GM08714 (cell line): Measurements from ENCODE around the gene CNTNAP2.

ENCODE experiments used
- H3K4me3 ChIP-seq: fragments of 200-500 bp; sonication (Bioruptor generic); 2 replicates; pipeline ENCODE4 v1.5.1; 2014; ENCODE audit warnings: mild to moderate bottlenecking, low read length, inconsistent platforms
- ZNF274 ChIP-seq: IDR thresholded peaks from 2 replicates; pipeline ENCODE4 v1.6.1; 2012; ENCODE audit warnings: mild to moderate bottlenecking, low read depth, low read length

The CNTNAP2 gene

GRCh38 chr7:147510201-147510542 is 1393.6 kb downstream of the CNTNAP2 start:
- TF ChIP-seq ZNF274 = no peak
- no peak overlapping the region for H3K4me3 ChIP-seq

DNA sequence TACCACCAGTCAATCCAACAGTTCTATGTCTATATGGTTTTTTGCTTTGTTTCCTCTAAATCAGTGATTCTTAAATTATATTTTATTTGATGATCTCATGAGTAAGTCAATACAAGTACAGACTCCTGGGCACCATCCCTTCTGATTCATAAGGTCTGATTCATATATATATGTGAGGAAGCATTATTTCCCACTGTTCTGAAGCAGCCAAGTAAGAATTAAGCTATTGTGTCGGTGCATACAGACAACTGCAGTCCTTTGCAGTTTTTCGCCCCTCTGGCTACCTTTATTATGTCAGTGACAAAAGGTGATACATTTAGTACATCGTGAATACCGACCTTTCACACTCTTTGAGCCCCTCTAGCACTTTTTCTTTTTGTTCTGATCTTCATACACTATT is 1394.3 kb downstream of the CNTNAP2 start:
- no peak for TF ChIP-seq ZNF274

GRCh38 chr7:147513451-147513850 is 1396.8 kb downstream of the CNTNAP2 start:
- TF ChIP-seq ZNF274 = no peak
- no peak overlapping the region for H3K4me3 ChIP-seq

More for the DNA sequence above, 1394.3 kb downstream of the CNTNAP2 start:
- H3K4me3 ChIP-seq = no peak overlapping the region

DNA sequence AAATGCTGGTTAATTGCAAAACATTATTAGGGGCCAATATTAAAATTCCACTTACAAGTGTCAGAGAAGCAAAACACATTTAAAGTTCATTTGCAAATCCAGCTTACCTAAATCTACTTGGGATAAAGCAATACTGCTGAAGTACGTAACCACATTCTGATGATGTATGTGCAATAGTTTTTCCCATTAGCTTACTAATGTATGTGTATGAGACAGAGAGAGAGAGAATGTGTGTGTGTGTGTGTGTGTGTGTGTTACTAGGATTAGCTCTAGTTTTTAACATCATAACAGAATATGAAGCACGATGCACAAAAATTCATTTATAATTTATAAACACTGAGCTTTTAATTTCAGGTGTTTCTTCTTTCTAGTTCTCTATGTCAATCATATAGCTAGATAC is 1399.8 kb downstream of the CNTNAP2 start:
- no peak for TF ChIP-seq ZNF274
- H3K4me3 ChIP-seq = no peak overlapping the region

DNA sequence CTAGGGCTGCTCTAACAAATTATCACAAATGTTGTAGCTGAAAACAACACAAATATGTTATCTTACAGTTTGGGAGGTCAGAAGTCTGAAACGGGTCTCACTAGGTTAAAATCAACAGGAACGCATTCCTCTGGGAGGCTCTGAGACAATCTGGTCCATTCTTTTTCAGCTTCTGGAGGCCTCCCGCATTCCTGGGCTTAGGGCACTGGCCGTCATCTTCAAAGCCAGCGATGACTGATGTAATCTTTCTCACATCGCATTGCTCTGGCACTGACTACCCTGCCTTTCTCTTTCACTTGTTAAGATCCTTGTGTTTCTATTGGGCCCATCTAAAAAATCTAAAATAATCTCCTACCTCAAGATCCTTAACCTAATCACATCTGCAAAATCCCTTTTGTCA is 1402.5 kb downstream of the CNTNAP2 start:
- H3K4me3 ChIP-seq = no peak overlapping the region
- no peak for TF ChIP-seq ZNF274

DNA sequence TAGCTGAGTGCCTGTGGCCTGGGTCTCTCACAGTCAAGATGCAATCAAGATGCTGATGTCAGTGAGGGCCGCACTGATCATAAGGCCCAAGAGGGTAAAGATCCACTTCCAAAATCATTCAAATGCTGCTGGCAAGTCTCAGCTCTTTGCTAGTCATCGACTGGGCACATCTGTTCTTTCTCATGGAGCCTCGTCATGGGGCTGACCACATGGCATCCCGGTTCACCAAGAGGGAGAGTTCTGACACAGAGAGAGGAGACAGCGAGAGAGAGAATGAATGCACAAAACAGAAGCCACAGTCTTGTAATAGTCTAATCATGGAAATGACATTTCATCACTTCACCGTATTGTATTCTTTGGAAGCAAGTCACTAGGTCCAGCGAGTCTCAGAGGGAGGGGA is 1406.5 kb downstream of the CNTNAP2 start:
- no peak for TF ChIP-seq ZNF274
- no peak overlapping the region for H3K4me3 ChIP-seq

DNA sequence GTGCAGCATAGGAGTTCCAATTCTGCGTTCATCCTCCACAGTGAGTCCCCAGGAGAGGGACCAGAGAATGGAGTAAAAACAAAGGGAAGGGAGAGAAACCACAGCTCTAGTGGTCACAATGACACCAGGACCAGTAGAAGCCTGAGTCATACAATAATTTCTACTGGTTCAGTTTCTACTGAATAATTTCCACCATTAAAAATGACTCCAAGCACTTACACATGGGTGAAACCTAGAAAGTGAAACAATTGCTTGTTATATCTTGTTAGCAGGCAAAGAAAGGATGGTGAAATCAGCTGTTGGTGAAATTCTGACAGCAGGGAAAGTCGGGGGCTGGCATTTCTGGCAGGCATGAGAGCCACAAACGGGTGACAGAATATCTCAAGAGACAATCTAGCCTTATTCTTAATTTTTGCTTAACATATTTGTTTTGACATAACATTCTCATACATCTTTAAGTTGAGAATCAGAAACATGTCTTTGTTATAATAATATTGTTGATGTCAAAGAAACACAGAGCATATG is 1408.2 kb downstream of the CNTNAP2 start:
- TF ChIP-seq ZNF274 = no peak
- no peak overlapping the region for H3K4me3 ChIP-seq

GRCh38 chr7:147525325-147525724 is 1408.7 kb downstream of the CNTNAP2 start:
- TF ChIP-seq ZNF274 = no peak
- H3K4me3 ChIP-seq = no peak overlapping the region

DNA sequence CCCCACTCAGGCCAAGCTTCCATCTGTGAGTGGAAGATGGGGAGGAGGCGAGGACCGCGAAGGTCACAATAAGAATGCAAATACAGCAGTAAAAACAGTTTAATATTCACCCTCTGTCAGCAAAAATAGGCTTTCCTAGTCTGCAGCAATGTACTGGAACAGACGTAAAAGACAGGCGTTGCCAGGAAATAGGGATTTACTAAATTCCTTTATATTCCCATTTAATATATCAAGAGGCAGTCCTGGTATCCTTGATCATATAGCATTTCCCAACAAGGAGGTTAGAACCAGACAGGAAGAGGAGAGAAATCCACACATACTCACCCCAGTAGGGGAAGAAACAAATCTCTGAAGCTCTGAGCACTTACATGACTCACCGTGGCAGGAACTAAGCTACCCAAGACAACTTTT is 1419.1 kb downstream of the CNTNAP2 start:
- no peak for TF ChIP-seq ZNF274
- H3K4me3 ChIP-seq = no peak overlapping the region

DNA sequence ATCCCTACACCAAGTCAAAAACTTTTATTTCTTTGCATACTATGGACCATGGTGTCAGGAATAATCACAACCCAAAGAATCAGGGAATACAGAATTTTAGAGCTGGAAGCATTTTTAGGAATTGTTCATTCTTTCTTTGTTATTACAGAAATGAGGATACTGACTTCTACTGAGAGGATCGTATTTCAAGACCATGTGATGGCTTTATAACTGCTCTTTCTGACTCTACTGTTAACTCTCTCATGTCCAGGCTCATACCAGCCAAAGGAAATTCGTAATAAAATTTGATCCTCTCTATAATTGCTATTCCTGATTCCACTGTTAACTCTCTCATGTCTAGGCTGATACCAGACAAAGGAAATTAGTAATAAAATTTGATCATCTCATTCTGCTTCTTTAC is 1423.1 kb downstream of the CNTNAP2 start:
- no peak overlapping the region for H3K4me3 ChIP-seq
- TF ChIP-seq ZNF274 = no peak

GRCh38 chr7:147540743-147541142 is 1424.1 kb downstream of the CNTNAP2 start:
- H3K4me3 ChIP-seq = no peak overlapping the region
- no peak for TF ChIP-seq ZNF274

GRCh38 chr7:147541261-147541660 is 1424.7 kb downstream of the CNTNAP2 start:
- no peak overlapping the region for H3K4me3 ChIP-seq
- TF ChIP-seq ZNF274 = no peak

GRCh38 chr7:147547252-147547897 is 1430.8 kb downstream of the CNTNAP2 start:
- H3K4me3 ChIP-seq = no peak overlapping the region
- TF ChIP-seq ZNF274 = no peak

DNA sequence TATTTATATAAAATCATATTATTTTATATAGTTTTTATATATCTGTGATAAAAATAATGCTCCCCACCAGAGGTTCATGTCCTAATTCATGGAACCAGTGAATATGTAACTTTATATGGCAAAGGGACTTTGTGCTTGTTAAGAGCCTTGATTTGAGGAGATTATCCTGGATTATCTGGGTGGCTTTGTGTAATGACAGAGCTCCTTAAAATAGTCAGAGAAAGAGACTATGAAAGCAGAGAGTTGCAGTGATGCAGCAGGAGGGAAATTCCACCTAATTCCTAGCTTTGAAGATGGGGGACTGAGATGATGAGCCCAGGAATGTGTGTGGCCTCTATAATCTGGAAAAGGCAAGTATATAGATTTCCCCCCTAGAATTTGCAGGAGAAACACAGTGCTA is 1439.7 kb downstream of the CNTNAP2 start:
- no peak overlapping the region for H3K4me3 ChIP-seq
- TF ChIP-seq ZNF274 = no peak

DNA sequence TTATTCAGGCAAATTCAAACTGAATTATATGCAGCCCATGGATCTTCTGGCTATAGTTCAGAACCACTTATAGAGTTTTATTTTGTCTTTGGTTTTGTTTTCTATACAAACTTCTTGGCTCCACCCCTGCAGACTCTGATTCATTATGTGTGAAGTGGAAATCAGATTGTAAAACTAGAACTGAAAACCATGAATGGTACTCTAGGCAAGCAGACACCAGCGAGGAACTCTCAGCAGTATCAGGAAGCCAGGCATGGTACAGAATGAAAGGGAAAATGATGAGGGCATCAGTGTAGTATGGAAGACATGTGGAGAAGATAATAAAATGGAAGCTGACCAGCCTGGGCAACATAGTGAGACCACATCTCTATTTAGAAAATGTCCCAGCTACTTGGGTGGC is 1447.1 kb downstream of the CNTNAP2 start:
- no peak for TF ChIP-seq ZNF274
- no peak overlapping the region for H3K4me3 ChIP-seq
